HUES48 (cell line): ENCODE measurements around the gene TDRD12.

ENCODE experiments used
- H3K27ac ChIP-seq: one replicate; pipeline ENCODE4 v1.7.0; 2013; ENCODE audit warnings: low read depth, low read length, inconsistent platforms
- H3K27me3 ChIP-seq: 2 replicates; pipeline ENCODE4 v1.6.1; 2013; ENCODE audit warnings: mild to moderate bottlenecking, low read length; ENCODE audit not compliant: control insufficient read depth, insufficient read depth
- H3K36me3 ChIP-seq: 2 replicates; pipeline ENCODE4 v1.6.1; 2013; ENCODE audit warnings: low read length; ENCODE audit not compliant: control insufficient read depth, insufficient read depth
- H3K4me1 ChIP-seq: 2 replicates; pipeline ENCODE4 v1.6.1; 2013; ENCODE audit warnings: mild to moderate bottlenecking, low read length; ENCODE audit not compliant: control insufficient read depth, insufficient read depth
- H3K4me3 ChIP-seq: 2 replicates; pipeline ENCODE4 v1.5.1; 2013; ENCODE audit warnings: mild to moderate bottlenecking, low read depth, low read length
- H3K9ac ChIP-seq: 2 replicates; pipeline ENCODE4 v1.6.1; 2013; ENCODE audit warnings: mild to moderate bottlenecking, low read depth, low read length, moderate library complexity
- H3K9me3 ChIP-seq: 2 replicates; pipeline ENCODE4 v1.6.1; 2013; ENCODE audit warnings: low read length; ENCODE audit not compliant: control insufficient read depth, insufficient read depth

TDRD12 gene

GRCh38 chr19:32809754-32810153 lies 90.2 kb downstream of the TDRD12 start:
- H3K27me3 ChIP-seq: no peaks in the 10 kb centered on the region
- H3K9ac ChIP-seq: no peak overlapping the region
- no peaks in the 10 kb centered on the region for H3K9me3 ChIP-seq
- H3K36me3 ChIP-seq: no peaks in the 10 kb centered on the region
- H3K27ac ChIP-seq: no peak overlapping the region
- no peak overlapping the region for H3K4me3 ChIP-seq
- no peaks in the 10 kb centered on the region for H3K4me1 ChIP-seq

GRCh38 chr19:32810452-32810851 lies 90.9 kb downstream of the TDRD12 start:
- Histone ChIP-seq H3K27me3 (no peaks in the 10 kb centered on the region), H3K36me3 (no peaks in the 10 kb centered on the region)

GRCh38 chr19:32811151-32811550 lies 91.6 kb downstream of the TDRD12 start:
- no peaks in the 10 kb centered on the region for H3K9me3 ChIP-seq
- H3K27me3 ChIP-seq: no peaks in the 10 kb centered on the region

More at GRCh38 chr19:32810452-32810851, 90.9 kb downstream of the TDRD12 start:
- Histone ChIP-seq H3K9me3 (no peaks in the 10 kb centered on the region), H3K27ac (no peak overlapping the region), H3K4me1 (no peaks in the 10 kb centered on the region), H3K4me3 (no peak overlapping the region), H3K9ac (no peak overlapping the region)

GRCh38 chr19:32812036-32812435 lies 92.5 kb downstream of the TDRD12 start:
- no peaks in the 10 kb centered on the region for H3K36me3 ChIP-seq
- no peaks in the 10 kb centered on the region for H3K9me3 ChIP-seq
- peaks cover 10% of the 10 kb centered on the region for H3K4me1 ChIP-seq
- H3K27ac ChIP-seq: no peak overlapping the region
- H3K27me3 ChIP-seq: no peaks in the 10 kb centered on the region
- no peak overlapping the region for H3K9ac ChIP-seq
- H3K4me3 ChIP-seq: no peak overlapping the region

More at GRCh38 chr19:32811151-32811550, 91.6 kb downstream of the TDRD12 start:
- Histone ChIP-seq H3K27ac (no peak overlapping the region), H3K4me1 (peaks cover 1% of the 10 kb centered on the region; the same call in 1 of the 2 replicates), H3K36me3 (no peaks in the 10 kb centered on the region), H3K9ac (no peak overlapping the region), H3K4me3 (no peak overlapping the region)

DNA sequence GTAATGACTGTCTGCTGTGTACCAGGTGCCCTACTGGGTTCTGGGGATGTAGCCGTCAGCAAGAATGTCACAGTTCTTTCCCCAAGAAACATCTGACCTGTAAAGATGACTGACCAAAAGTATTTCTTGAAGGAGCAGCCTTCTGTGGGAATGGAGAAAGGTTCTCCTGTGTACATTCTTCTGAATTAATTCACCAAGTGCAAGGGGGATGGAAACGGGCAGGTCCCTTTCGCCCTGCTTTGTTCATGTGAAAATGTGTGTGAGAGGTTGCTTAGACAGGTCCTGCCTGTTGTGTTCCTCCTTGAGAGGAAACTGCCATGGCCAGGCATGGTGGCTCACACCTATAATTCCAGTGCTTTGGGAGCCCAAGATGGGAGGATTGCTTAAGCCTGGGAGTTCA lies 93.0 kb downstream of the TDRD12 start:
- H3K4me1 ChIP-seq: peaks cover 14% of the 10 kb centered on the region
- no peaks in the 10 kb centered on the region for H3K9me3 ChIP-seq
- H3K9ac ChIP-seq: no peak overlapping the region
- H3K4me3 ChIP-seq: no peak overlapping the region
- no peaks in the 10 kb centered on the region for H3K27me3 ChIP-seq
- H3K27ac ChIP-seq: no peak overlapping the region
- H3K36me3 ChIP-seq: no peaks in the 10 kb centered on the region

DNA sequence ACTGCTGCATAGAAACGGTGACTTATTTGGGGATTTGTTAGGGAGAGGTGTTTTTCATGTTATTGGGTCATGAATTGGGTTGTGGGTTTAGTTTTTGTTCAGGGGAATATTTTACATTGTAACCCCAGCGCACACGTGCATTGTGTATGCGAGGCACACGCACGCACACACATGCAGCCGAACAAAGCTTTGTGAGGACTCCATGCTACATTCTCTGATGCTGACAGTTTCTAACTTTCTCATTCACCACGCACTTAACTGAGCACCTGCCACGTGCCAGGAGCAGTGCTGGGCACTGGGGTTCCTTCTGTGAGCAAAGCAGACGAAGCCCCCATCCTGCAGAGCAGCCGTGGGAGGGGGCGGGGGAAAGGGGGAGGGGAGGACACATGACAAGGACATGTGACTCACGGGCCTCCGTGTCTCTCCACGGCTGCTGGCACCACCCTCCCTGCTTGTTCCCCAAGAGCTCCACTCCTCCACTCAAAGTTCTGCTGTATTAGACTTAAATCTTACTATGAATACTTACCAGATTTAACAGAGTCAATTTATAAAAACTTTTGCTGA lies 94.4 kb downstream of the TDRD12 start:
- Histone ChIP-seq H3K9me3 (no peaks in the 10 kb centered on the region), H3K27ac (no peak overlapping the region), H3K36me3 (no peaks in the 10 kb centered on the region), H3K27me3 (no peaks in the 10 kb centered on the region), H3K4me3 (no peak overlapping the region), H3K9ac (no peak overlapping the region), H3K4me1 (peaks cover 14% of the 10 kb centered on the region)

- Histone ChIP-seq H3K36me3 (no peaks in the 10 kb centered on the region), H3K9me3 (no peaks in the 10 kb centered on the region), H3K4me3 (no peak overlapping the region), H3K4me1 (peaks cover 14% of the 10 kb centered on the region), H3K9ac (no peak overlapping the region), H3K27me3 (no peaks in the 10 kb centered on the region), H3K27ac (no peak overlapping the region)
Measured at GRCh38 chr19:32814624-32815023, 95.1 kb downstream of the TDRD12 start.

GRCh38 chr19:32816555-32817099 lies 97.1 kb downstream of the TDRD12 start:
- Histone ChIP-seq H3K27ac (peak overlapping the region; percentile 48), H3K4me3 (no peak overlapping the region), H3K9ac (no peak overlapping the region), H3K27me3 (no peaks in the 10 kb centered on the region), H3K36me3 (no peaks in the 10 kb centered on the region), H3K9me3 (no peaks in the 10 kb centered on the region), H3K4me1 (peaks cover 14% of the 10 kb centered on the region)

GRCh38 chr19:32817569-32818476 lies 98.3 kb downstream of the TDRD12 start:
- Histone ChIP-seq H3K36me3 (no peaks in the 10 kb centered on the region), H3K27ac (no peak overlapping the region), H3K9ac (no peak overlapping the region), H3K27me3 (no peaks in the 10 kb centered on the region), H3K9me3 (no peaks in the 10 kb centered on the region), H3K4me3 (no peak overlapping the region), H3K4me1 (peaks cover 14% of the 10 kb centered on the region)

DNA sequence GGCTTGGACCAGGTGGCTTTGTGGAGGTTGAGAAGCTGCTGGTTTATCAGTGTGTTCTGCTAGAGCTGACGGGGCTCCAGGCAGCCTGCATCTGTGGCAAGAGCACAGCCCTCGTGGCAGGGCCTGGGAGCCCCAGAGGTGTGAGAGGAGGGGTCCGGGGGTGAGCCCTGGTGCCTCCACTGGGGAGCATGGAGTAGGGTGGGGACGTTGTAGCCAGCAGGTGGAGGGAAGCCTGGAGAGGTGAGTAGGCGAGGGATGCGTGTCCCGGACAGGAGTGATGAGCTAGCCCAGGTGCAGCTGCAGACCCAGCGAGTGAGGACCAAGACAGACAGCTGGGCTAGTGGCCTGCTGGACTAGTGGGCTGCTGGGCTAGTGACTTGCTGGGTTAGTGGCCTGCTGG lies 99.0 kb downstream of the TDRD12 start:
- no peak overlapping the region for H3K4me3 ChIP-seq
- no peaks in the 10 kb centered on the region for H3K27me3 ChIP-seq

More for the DNA sequence above, 99.0 kb downstream of the TDRD12 start:
- Histone ChIP-seq H3K27ac (no peak overlapping the region), H3K9me3 (no peaks in the 10 kb centered on the region), H3K36me3 (no peaks in the 10 kb centered on the region), H3K4me1 (peaks cover 14% of the 10 kb centered on the region), H3K9ac (no peak overlapping the region)
